Liver (tissue), 9 donors: ENCODE results near the gene IQGAP2. TPM values are rescaled to one million over a fixed set of nuclear protein-coding genes. Genes with fewer than 3 reads are reported as not detected.
"Not testable (repeated sequence)": the region's sequence is repeated elsewhere in the genome, so short reads cannot be mapped to it uniquely, and the experiment has no call there.

Experiments
- DNase-seq: peaks from one replicate; pipeline ENCODE4 v3.0.0-alpha.2; 2017; ENCODE audit warnings: low spot score
- H3K27ac ChIP-seq, 2 donors: one replicate each; pipeline ENCODE4 v1.7.0; 2013; ENCODE audit warnings: inconsistent platforms in 2 of 2, low read length in 2 of 2, control low read depth in 1 of 2, low read depth in 1 of 2, mild to moderate bottlenecking in 1 of 2
- H3K27me3 ChIP-seq, 4 donors: one replicate each; pipeline versions ENCODE4 v1.6.1 to v1.7.0; 2013; ENCODE audit warnings: low read length in 3 of 4, inconsistent platforms in 1 of 4, mild to moderate bottlenecking in 1 of 4, moderate library complexity in 1 of 4; ENCODE audit not compliant: control insufficient read depth in 4 of 4, insufficient read depth in 4 of 4
- H3K36me3 ChIP-seq, 4 donors: one replicate each; pipeline versions ENCODE4 v1.6.1 to v1.7.0; 2013; ENCODE audit warnings: low read length in 3 of 4, mild to moderate bottlenecking in 3 of 4, low read depth in 1 of 4, moderate library complexity in 1 of 4; ENCODE audit not compliant: control insufficient read depth in 4 of 4, insufficient read depth in 3 of 4
- H3K4me1 ChIP-seq, 4 donors: one replicate each; pipeline versions ENCODE4 v1.6.1 to v1.7.0; 2013; ENCODE audit warnings: low read length in 3 of 4, mild to moderate bottlenecking in 3 of 4, moderate library complexity in 1 of 4; ENCODE audit not compliant: control insufficient read depth in 4 of 4, insufficient read depth in 4 of 4
- H3K4me3 ChIP-seq, 3 donors: one replicate each; pipeline versions ENCODE4 v1.6.1 to v1.7.0; 2013; ENCODE audit warnings: low read length in 3 of 3, control low read depth in 1 of 3, low read depth in 1 of 3, mild to moderate bottlenecking in 1 of 3
- H3K9ac ChIP-seq, 2 donors: one replicate each; pipeline ENCODE4 v1.7.0; 2013; ENCODE audit warnings: low read length in 2 of 2, mild to moderate bottlenecking in 2 of 2, moderate library complexity in 2 of 2, control low read depth in 1 of 2, low read depth in 1 of 2
- H3K9me3 ChIP-seq, 4 donors: one replicate each; pipeline versions ENCODE4 v1.6.1 to v1.7.0; 2013; ENCODE audit warnings: low read length in 3 of 4; ENCODE audit not compliant: control insufficient read depth in 4 of 4
- ATF3 ChIP-seq: IDR thresholded peaks from 2 replicates; pipeline ENCODE4 v1.6.1; 2016; ENCODE audit warnings: antibody characterized with exemption
- EGR1 ChIP-seq, 2 donors: IDR thresholded peaks; 2 replicates each; pipeline ENCODE4 v1.6.1; 2016 to 2018; ENCODE audit warnings: antibody characterized with exemption in 2 of 2, low read depth in 2 of 2
- FOXA1 ChIP-seq: IDR thresholded peaks from 2 replicates; pipeline ENCODE4 v1.6.1; 2016; ENCODE audit warnings: antibody characterized with exemption
- FOXA2 ChIP-seq: IDR thresholded peaks from 2 replicates; pipeline ENCODE4 v1.6.1; 2016; ENCODE audit warnings: antibody characterized with exemption
- HNF4A ChIP-seq, 2 donors: conservative IDR thresholded peaks; 2 replicates each; pipeline ENCODE4 v1.6.1; 2016; ENCODE audit warnings: antibody characterized with exemption in 2 of 2, mild to moderate bottlenecking in 2 of 2
- HNF4G ChIP-seq: IDR thresholded peaks from 2 replicates; pipeline ENCODE4 v1.6.1; 2016; ENCODE audit warnings: antibody characterized with exemption
- JUND ChIP-seq, 2 donors: IDR thresholded peaks; 2 replicates each; pipeline ENCODE4 v1.6.1; 2016; ENCODE audit warnings: antibody characterized with exemption in 2 of 2
- REST ChIP-seq: IDR thresholded peaks from 2 replicates; pipeline ENCODE4 v1.6.1; 2016; ENCODE audit warnings: antibody characterized with exemption, mild to moderate bottlenecking
- RXRA ChIP-seq, 2 donors: IDR thresholded peaks; 2 replicates each; pipeline ENCODE4 v1.6.1; 2017 to 2018; ENCODE audit warnings: antibody characterized with exemption in 2 of 2, mild to moderate bottlenecking in 1 of 2
- SP1 ChIP-seq: IDR thresholded peaks from 2 replicates; pipeline ENCODE4 v1.6.1; 2018; ENCODE audit warnings: antibody characterized with exemption, mild to moderate bottlenecking
- TAF1 ChIP-seq: conservative IDR thresholded peaks from 2 replicates; pipeline ENCODE4 v1.6.1; 2016; ENCODE audit warnings: antibody characterized with exemption, mild to moderate bottlenecking
- YY1 ChIP-seq: IDR thresholded peaks from 2 replicates; pipeline ENCODE4 v1.6.1; 2016; ENCODE audit warnings: antibody characterized with exemption, mild to moderate bottlenecking
- ZBTB33 ChIP-seq: IDR thresholded peaks from 2 replicates; pipeline ENCODE4 v1.6.1; 2016; ENCODE audit warnings: antibody characterized with exemption
- WGBS: extraction: QIAGEN DNeasy Blood & Tissue Kit; methylation state at CpG from one replicate; pipeline ENCODE4 v1.1.7; 2013; 5-methylcytosine and 5-hydroxymethylcytosine counted together
- polyA plus RNA-seq, 2 donors: library from polyadenylated mRNA; stranded (reverse) in 1 of 2; unstranded in 1 of 2; fragments of 200-250 nt in 1 of 2; fragments of >200 nt in 1 of 2; fragmentation: Nextera tagmentation in 1 of 2; extraction: Ambion mirVana in 1 of 2; gene quantifications; one replicate each; pipeline versions ENCODE4 v1.2.1 to v1.2.3, GENCODE V29; 2013 to 2015
- total RNA-seq, 2 donors: library from RNA; depleted of rRNA; stranded (reverse); fragments of >200 nt; gene quantifications; one replicate each; pipeline ENCODE4 v1.2.3, GENCODE V29; 2014
- TF ChIP-seq, protein P1 (sequence below): IDR thresholded peaks from 2 replicates; pipeline ENCODE4 v1.6.1; 2016; ENCODE audit warnings: antibody characterized with exemption
- TF ChIP-seq, protein P2 (sequence below): fragments of 150-350 bp; IDR thresholded peaks from 2 replicates; pipeline ENCODE4 v1.5.1; 2017; ENCODE audit warnings: improper control_type of control experiment, low read depth, low read length; ENCODE audit not compliant: missing input control
- donor health status: healthy.
- donor health status: healthy.
- donor health status: healthy.
- donor health status: healthy.
- donor health status: healthy.

IQGAP2 gene
- total and polyA plus RNA-seq, 4 donors, result 41.5 to 205 (median 102) TPM

DNA sequence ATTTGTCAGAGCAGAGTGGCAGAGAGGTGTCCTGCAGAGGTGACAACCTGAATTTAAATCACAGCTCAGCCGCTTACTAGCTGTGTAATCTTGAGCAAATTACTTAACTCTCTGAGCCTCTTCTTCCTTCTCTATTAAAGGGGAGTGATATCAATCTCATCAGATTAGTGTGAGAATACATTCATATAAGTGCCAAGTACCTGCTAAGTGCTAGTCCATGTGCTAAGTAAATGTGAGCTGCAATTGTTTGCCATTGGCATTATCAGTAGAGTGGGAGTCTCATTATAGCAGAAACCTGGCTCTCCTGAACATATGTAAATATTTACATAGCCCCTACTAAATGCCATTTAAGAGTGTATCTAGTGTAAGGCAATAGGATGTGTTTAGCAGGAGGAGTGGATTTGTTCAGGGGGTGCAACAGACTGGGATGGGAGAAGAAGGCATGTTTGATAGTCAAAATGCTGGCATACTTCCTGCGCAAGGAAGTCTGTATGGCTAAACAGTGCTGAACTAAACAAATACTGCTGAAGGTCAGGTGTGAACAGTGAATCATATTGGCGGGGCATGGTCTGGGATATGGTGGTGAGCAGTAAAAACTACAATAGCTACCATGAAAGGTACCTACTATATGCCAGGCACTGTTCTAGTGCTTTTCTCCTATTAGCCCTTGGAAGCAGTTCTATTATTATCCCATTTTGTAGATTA lies 145.6 kb downstream of the IQGAP2 start:
- Histone ChIP-seq H3K27me3 (no peaks in the 10 kb centered on the region), H3K36me3 (no peaks in the 10 kb centered on the region), H3K9ac (no peak overlapping the region), H3K4me3 (no peak overlapping the region), H3K27ac (no peak overlapping the region), H3K9me3 (no peaks in the 10 kb centered on the region), H3K4me1 (peaks cover 2 to 48% (median 40%) of the 10 kb centered on the region in 4 donors)
- WGBS, result 69% methylated on average over 3 of the region's 3 CpGs
- DNase-seq, result no peak
- TF ChIP-seq FOXA1, result no peak
- TF ChIP-seq ZBTB33, result no peak
- TF ChIP-seq JUND (IDR thresholded peaks at IDR 0.05), result no peak
- no peak for TF ChIP-seq HNF4G
- no peak for TF ChIP-seq YY1
- TF ChIP-seq, protein P1, sequence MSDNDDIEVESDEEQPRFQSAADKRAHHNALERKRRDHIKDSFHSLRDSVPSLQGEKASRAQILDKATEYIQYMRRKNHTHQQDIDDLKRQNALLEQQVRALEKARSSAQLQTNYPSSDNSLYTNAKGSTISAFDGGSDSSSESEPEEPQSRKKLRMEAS, result no peak
- TF ChIP-seq HNF4A (conservative IDR thresholded peaks at IDR 0.05), result no peak
- TF ChIP-seq FOXA2, result no peak

DNA sequence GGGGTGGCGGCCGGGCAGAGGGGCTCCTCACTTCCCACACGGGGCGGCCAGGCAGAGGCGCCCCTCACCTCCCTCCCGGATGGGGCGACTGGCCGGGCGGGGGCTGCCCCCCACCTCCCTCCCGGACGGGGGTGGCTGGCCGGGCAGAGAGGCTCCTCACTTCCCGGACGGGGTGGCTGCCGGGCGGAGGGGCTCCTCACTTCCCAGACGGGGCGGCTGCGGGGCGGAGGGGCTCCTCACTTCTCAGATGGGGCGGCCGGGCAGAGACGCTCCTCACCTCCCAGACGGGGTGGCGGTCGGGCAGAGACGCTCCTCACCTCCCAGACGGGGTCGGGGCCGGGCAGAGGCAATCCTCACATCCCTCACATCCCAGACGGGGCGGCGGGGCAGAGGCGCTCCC lies 147.8 kb downstream of the IQGAP2 start:
- H3K27me3 ChIP-seq, H3K9ac ChIP-seq, H3K9me3 ChIP-seq, H3K36me3 ChIP-seq, H3K4me3 ChIP-seq, DNase-seq, H3K27ac ChIP-seq: not testable (repeated sequence)
- WGBS, result 98% methylated on average over 34 of the region's 34 CpGs
- H3K4me1 ChIP-seq, result peaks cover 2 to 32% (median 27%) of the 10 kb centered on the region in 4 donors

DNA sequence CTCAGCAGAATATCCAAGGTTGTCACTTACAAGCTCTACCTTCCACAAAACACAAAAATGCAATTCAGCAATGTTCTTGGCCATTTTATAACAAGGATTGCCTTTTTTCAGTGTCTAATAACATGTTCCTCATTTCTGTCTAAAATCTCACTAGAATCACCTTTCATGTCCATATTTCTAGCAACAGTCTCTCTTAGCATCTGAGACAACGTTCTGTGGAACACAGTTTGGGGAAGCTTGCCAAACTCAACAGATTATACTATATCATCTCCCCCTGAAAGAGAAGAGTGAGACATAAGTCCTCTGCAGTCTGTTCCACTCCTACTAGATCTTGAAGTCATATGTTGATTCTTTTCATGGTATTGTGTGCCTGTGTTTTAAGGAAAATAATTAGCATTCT lies 149.5 kb downstream of the IQGAP2 start:
- Histone ChIP-seq H3K27me3 (no peaks in the 10 kb centered on the region), H3K9ac (no peak overlapping the region), H3K4me1 (peaks cover 0 to 16% (median 14%) of the 10 kb centered on the region in 4 donors), H3K9me3 (no peaks in the 10 kb centered on the region), H3K36me3 (peaks cover 0 to 3% (median 0%) of the 10 kb centered on the region in 4 donors), H3K4me3 (no peak overlapping the region), H3K27ac (no peak overlapping the region)
- 36% methylated on average over 1 of the region's 1 CpG for WGBS
- no peak for DNase-seq
- TF ChIP-seq, protein P1, result no peak
- TF ChIP-seq ATF3 (no peak), FOXA2 (no peak), SP1 (no peak), RXRA (IDR thresholded peaks at IDR 0.05) (no peak), YY1 (no peak), TAF1 (no peak), EGR1 (IDR thresholded peaks at IDR 0.05; ENCODE audit: low read depth in 2 of 2) (no peak), REST (no peak)
- TF ChIP-seq, protein P2, sequence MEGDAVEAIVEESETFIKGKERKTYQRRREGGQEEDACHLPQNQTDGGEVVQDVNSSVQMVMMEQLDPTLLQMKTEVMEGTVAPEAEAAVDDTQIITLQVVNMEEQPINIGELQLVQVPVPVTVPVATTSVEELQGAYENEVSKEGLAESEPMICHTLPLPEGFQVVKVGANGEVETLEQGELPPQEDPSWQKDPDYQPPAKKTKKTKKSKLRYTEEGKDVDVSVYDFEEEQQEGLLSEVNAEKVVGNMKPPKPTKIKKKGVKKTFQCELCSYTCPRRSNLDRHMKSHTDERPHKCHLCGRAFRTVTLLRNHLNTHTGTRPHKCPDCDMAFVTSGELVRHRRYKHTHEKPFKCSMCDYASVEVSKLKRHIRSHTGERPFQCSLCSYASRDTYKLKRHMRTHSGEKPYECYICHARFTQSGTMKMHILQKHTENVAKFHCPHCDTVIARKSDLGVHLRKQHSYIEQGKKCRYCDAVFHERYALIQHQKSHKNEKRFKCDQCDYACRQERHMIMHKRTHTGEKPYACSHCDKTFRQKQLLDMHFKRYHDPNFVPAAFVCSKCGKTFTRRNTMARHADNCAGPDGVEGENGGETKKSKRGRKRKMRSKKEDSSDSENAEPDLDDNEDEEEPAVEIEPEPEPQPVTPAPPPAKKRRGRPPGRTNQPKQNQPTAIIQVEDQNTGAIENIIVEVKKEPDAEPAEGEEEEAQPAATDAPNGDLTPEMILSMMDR, result no peak
